Fibroblast of the conjunctiva (primary cell): Measurements from ENCODE around the gene SERGEF.
"Not testable (repeated sequence)": the region's sequence is repeated elsewhere in the genome, so short reads cannot be mapped to it uniquely, and the experiment has no call there.

Experiments
- DNase-seq: peaks from one replicate; pipeline ENCODE4 v3.0.0-alpha.2; 2010; ENCODE audit warnings: low read depth

SERGEF gene

GRCh38 chr11:18000128-18000527 lies 12.7 kb downstream of the SERGEF start:
- not testable (repeated sequence) for DNase-seq

- DNase-seq = no peak
Observed at GRCh38 chr11:17992916-17993315, 19.9 kb downstream of the SERGEF start.

GRCh38 chr11:17991783-17992433 lies 20.9 kb downstream of the SERGEF start:
- DNase-seq = peak; percentile 57

GRCh38 chr11:17989306-17989705 lies 23.5 kb downstream of the SERGEF start:
- no peak for DNase-seq

GRCh38 chr11:17988465-17988864 lies 24.4 kb downstream of the SERGEF start:
- no peak for DNase-seq

- no peak for DNase-seq
Observed at GRCh38 chr11:17987826-17988225, 25.0 kb downstream of the SERGEF start.

GRCh38 chr11:17986711-17987220 lies 26.1 kb downstream of the SERGEF start:
- no peak for DNase-seq

- DNase-seq = peak; percentile 55
Observed at GRCh38 chr11:17986007-17986710, 26.7 kb downstream of the SERGEF start.

GRCh38 chr11:17985517-17985916 lies 27.3 kb downstream of the SERGEF start:
- peak; percentile 12 for DNase-seq

GRCh38 chr11:17983569-17983968 lies 29.3 kb downstream of the SERGEF start:
- no peak for DNase-seq

GRCh38 chr11:17979770-17980371 lies 33.0 kb downstream of the SERGEF start:
- no peak for DNase-seq

- DNase-seq = peak; percentile 14
Observed at GRCh38 chr11:17978553-17979287, 34.1 kb downstream of the SERGEF start.

- no peak for DNase-seq
Observed at GRCh38 chr11:17976651-17977050, 36.2 kb downstream of the SERGEF start.

GRCh38 chr11:17974246-17974645 lies 38.6 kb downstream of the SERGEF start:
- DNase-seq = no peak

GRCh38 chr11:17972987-17973386 lies 39.9 kb downstream of the SERGEF start:
- peak; percentile 75 for DNase-seq

GRCh38 chr11:17968206-17968605 lies 44.6 kb downstream of the SERGEF start:
- no peak for DNase-seq

GRCh38 chr11:17967661-17968060 lies 45.2 kb downstream of the SERGEF start:
- no peak for DNase-seq

GRCh38 chr11:17960091-17960490 lies 52.8 kb downstream of the SERGEF start:
- DNase-seq = no peak

- no peak for DNase-seq
Observed at GRCh38 chr11:17958446-17958845, 54.4 kb downstream of the SERGEF start.

GRCh38 chr11:17954395-17955252 lies 58.2 kb downstream of the SERGEF start:
- DNase-seq = no peak

GRCh38 chr11:17952487-17952886 lies 60.4 kb downstream of the SERGEF start:
- no peak for DNase-seq
